T-helper 2 cell (primary cell): ENCODE results near the gene SHISA6.
"Not testable (repeated sequence)": the region's sequence is repeated elsewhere in the genome, so short reads cannot be mapped to it uniquely, and the experiment has no call there.

Experiments
- DNase-seq, 5 experiments: peaks; one replicate each; pipeline versions ENCODE4 v3.0.0 to v3.0.0-alpha.2; 2012 to 2022

The SHISA6 gene

GRCh38 chr17:11267999-11268575 lies 27.1 kb downstream of the SHISA6 start:
- no peak for DNase-seq

- DNase-seq = no peak
Observed at GRCh38 chr17:11269210-11269609, 28.2 kb downstream of the SHISA6 start.

- no peak for DNase-seq
Observed at GRCh38 chr17:11272191-11272590, 31.2 kb downstream of the SHISA6 start.

GRCh38 chr17:11273596-11273995 lies 32.6 kb downstream of the SHISA6 start:
- no peak for DNase-seq

- DNase-seq = no peak
Observed at GRCh38 chr17:11274106-11274505, 33.1 kb downstream of the SHISA6 start.

- DNase-seq = no peak
Observed at GRCh38 chr17:11276486-11276885, 35.5 kb downstream of the SHISA6 start.

- no peak for DNase-seq
Observed at GRCh38 chr17:11278186-11278991, 37.4 kb downstream of the SHISA6 start.

- no peak for DNase-seq
Observed at GRCh38 chr17:11278992-11279270, 37.9 kb downstream of the SHISA6 start.

- DNase-seq = no peak
Observed at GRCh38 chr17:11279776-11280344, 38.8 kb downstream of the SHISA6 start.

GRCh38 chr17:11282586-11282985 lies 41.6 kb downstream of the SHISA6 start:
- DNase-seq = no peak

- DNase-seq = no peak
Observed at GRCh38 chr17:11284811-11285210, 43.8 kb downstream of the SHISA6 start.

GRCh38 chr17:11285946-11286345 lies 44.9 kb downstream of the SHISA6 start:
- no peak for DNase-seq

GRCh38 chr17:11287791-11288190 lies 46.8 kb downstream of the SHISA6 start:
- no peak for DNase-seq

- no peak for DNase-seq
Observed at GRCh38 chr17:11290814-11291213, 49.8 kb downstream of the SHISA6 start.

- no peak for DNase-seq
Observed at GRCh38 chr17:11292491-11292890, 51.5 kb downstream of the SHISA6 start.

- no peak for DNase-seq
Observed at GRCh38 chr17:11293480-11293879, 52.5 kb downstream of the SHISA6 start.

- no peak for DNase-seq
Observed at GRCh38 chr17:11294826-11295225, 53.8 kb downstream of the SHISA6 start.

- no peak for DNase-seq
Observed at GRCh38 chr17:11296994-11297393, 56.0 kb downstream of the SHISA6 start.

GRCh38 chr17:11298401-11298800 lies 57.4 kb downstream of the SHISA6 start:
- DNase-seq = no peak

- no peak for DNase-seq
Observed at GRCh38 chr17:11300201-11300600, 59.2 kb downstream of the SHISA6 start.

GRCh38 chr17:11300738-11301137 lies 59.7 kb downstream of the SHISA6 start:
- DNase-seq = no peak

- not testable (repeated sequence) for DNase-seq
Observed at GRCh38 chr17:11301874-11302273, 60.9 kb downstream of the SHISA6 start.

- no peak for DNase-seq
Observed at GRCh38 chr17:11302401-11303186, 61.6 kb downstream of the SHISA6 start.
